H9 (cell line): ENCODE data around the gene ABR. TPM values are rescaled to one million over a fixed set of nuclear protein-coding genes. Genes with fewer than 3 reads are reported as not detected.

Source experiments
- DNase-seq: peaks from one replicate; pipeline ENCODE4 v3.0.0-alpha.2; 2017
- H2AFZ ChIP-seq: one replicate; pipeline ENCODE4 v1.6.1; 2013; ENCODE audit warnings: mild to moderate bottlenecking, low read length, control low read depth, moderate library complexity
- H2AK5ac ChIP-seq: 2 replicates; pipeline ENCODE4 v1.6.1; 2013; ENCODE audit warnings: low read length, control low read depth, mixed read lengths; ENCODE audit not compliant: insufficient read length
- H2BK120ac ChIP-seq: one replicate; pipeline ENCODE4 v1.6.1; 2013; ENCODE audit warnings: low read depth, mild to moderate bottlenecking, low read length, control low read depth, inconsistent platforms; ENCODE audit not compliant: poor library complexity, severe bottlenecking
- H2BK12ac ChIP-seq: 2 replicates; pipeline ENCODE4 v1.6.1; 2013; ENCODE audit warnings: low read length, control low read depth, mixed read lengths, low read depth; ENCODE audit not compliant: insufficient read length
- H2BK15ac ChIP-seq: 2 replicates; pipeline ENCODE4 v1.6.1; 2013; ENCODE audit warnings: low read depth, low read length, control low read depth
- H2BK20ac ChIP-seq: one replicate; pipeline ENCODE4 v1.6.1; 2013; ENCODE audit warnings: low read depth, mild to moderate bottlenecking, low read length, control low read depth, inconsistent platforms; ENCODE audit not compliant: poor library complexity, severe bottlenecking
- H2BK5ac ChIP-seq: 2 replicates; pipeline ENCODE4 v1.6.1; 2013; ENCODE audit warnings: low read length, control low read depth, mixed read lengths; ENCODE audit not compliant: insufficient read length
- H3K14ac ChIP-seq: 2 replicates; pipeline ENCODE4 v1.6.1; 2013; ENCODE audit warnings: low read length, control low read depth; ENCODE audit not compliant: insufficient read depth
- H3K18ac ChIP-seq: 2 replicates; pipeline ENCODE4 v1.6.1; 2013; ENCODE audit warnings: low read depth, mild to moderate bottlenecking, mixed read lengths, low read length, control low read depth; ENCODE audit not compliant: insufficient read length
- H3K23ac ChIP-seq: 2 replicates; pipeline ENCODE4 v1.6.1; 2013; ENCODE audit warnings: low read length, control low read depth, mixed read lengths, low read depth; ENCODE audit not compliant: insufficient read length
- H3K23me2 ChIP-seq: 2 replicates; pipeline ENCODE4 v1.6.1; 2013; ENCODE audit warnings: low read depth, mild to moderate bottlenecking, mixed read lengths, low read length, control low read depth; ENCODE audit not compliant: insufficient read length, poor library complexity, severe bottlenecking
- H3K27ac ChIP-seq: 2 replicates; pipeline ENCODE4 v1.5.1; 2013; ENCODE audit warnings: low read length, control low read depth, mixed read lengths, low read depth; ENCODE audit not compliant: insufficient read length
- H3K27me3 ChIP-seq: 2 replicates; pipeline ENCODE4 v1.6.1; 2013; ENCODE audit warnings: low read length, control low read depth, inconsistent platforms; ENCODE audit not compliant: insufficient read depth
- H3K4ac ChIP-seq: 2 replicates; pipeline ENCODE4 v1.6.1; 2013; ENCODE audit warnings: low read depth, mild to moderate bottlenecking, control low read depth, inconsistent platforms, low read length, moderate library complexity
- H3K4me1 ChIP-seq: 2 replicates; pipeline ENCODE4 v1.6.1; 2013; ENCODE audit warnings: low read length, control low read depth, inconsistent platforms; ENCODE audit not compliant: insufficient read depth
- H3K4me2 ChIP-seq: 2 replicates; pipeline ENCODE4 v1.6.1; 2013; ENCODE audit warnings: low read length, control low read depth, mixed read lengths; ENCODE audit not compliant: insufficient read length, insufficient read depth
- H3K56ac ChIP-seq: 2 replicates; pipeline ENCODE4 v1.6.1; 2013; ENCODE audit warnings: low read depth, mild to moderate bottlenecking, mixed read lengths, low read length, control low read depth; ENCODE audit not compliant: insufficient read length
- H3K79me1 ChIP-seq: 2 replicates; pipeline ENCODE4 v1.6.1; 2013; ENCODE audit warnings: low read depth, mild to moderate bottlenecking, moderate library complexity, low read length, control low read depth, inconsistent platforms; ENCODE audit not compliant: insufficient read depth, poor library complexity, severe bottlenecking
- H3K79me2 ChIP-seq: 2 replicates; pipeline ENCODE4 v1.6.1; 2013; ENCODE audit warnings: low read length, control low read depth, inconsistent platforms; ENCODE audit not compliant: insufficient read depth
- H3K9ac ChIP-seq: 2 replicates; pipeline ENCODE4 v1.6.1; 2013; ENCODE audit warnings: low read length, control low read depth, mixed read lengths; ENCODE audit not compliant: insufficient read length; ENCODE audit errors: extremely low read depth
- H3K9me3 ChIP-seq: one replicate; pipeline ENCODE4 v1.6.1; 2013; ENCODE audit warnings: low read depth, low read length, inconsistent platforms; ENCODE audit not compliant: control insufficient read depth
- H3T11ph ChIP-seq: one replicate; pipeline ENCODE4 v1.6.1; 2013; ENCODE audit warnings: mild to moderate bottlenecking, low read length, control low read depth, inconsistent platforms
- H4K20me1 ChIP-seq: one replicate; pipeline ENCODE4 v1.6.1; 2013; ENCODE audit not compliant: control insufficient read depth, insufficient read length, insufficient read depth
- H4K5ac ChIP-seq: 2 replicates; pipeline ENCODE4 v1.6.1; 2013; ENCODE audit warnings: low read depth, mild to moderate bottlenecking, mixed read lengths, low read length, control low read depth; ENCODE audit not compliant: insufficient read length
- H4K8ac ChIP-seq: replicated peaks from 2 replicates; pipeline ENCODE4 v1.6.1; 2013; ENCODE audit warnings: low read length, control low read depth, mixed read lengths, low read depth; ENCODE audit not compliant: insufficient read length
- H4K91ac ChIP-seq: 2 replicates; pipeline ENCODE4 v1.6.1; 2013; ENCODE audit warnings: low read depth, mild to moderate bottlenecking, moderate library complexity, mixed read lengths, low read length, control low read depth; ENCODE audit not compliant: insufficient read length
- H3K27ac Mint-ChIP-seq, 3 experiments: 2 replicates in 2 of 3; 3 replicates in 1 of 3; pipeline ENCODE4 v1.8.0; 2020 to 2021; ENCODE audit warnings: mixed read lengths in 3 of 3, mild to moderate bottlenecking in 1 of 3, moderate library complexity in 1 of 3
- H3K27me3 Mint-ChIP-seq: 2 replicates; pipeline ENCODE4 v1.8.0; 2021; ENCODE audit warnings: low read depth, mild to moderate bottlenecking, moderate library complexity, mixed read lengths
- H3K36me3 Mint-ChIP-seq, 3 experiments: 2 replicates in 2 of 3; 3 replicates in 1 of 3; pipeline ENCODE4 v1.8.0; 2020 to 2021; ENCODE audit warnings: low read depth in 3 of 3, mixed read lengths in 3 of 3; ENCODE audit not compliant: insufficient read depth in 1 of 3
- H3K4me1 Mint-ChIP-seq, 2 experiments: 2 replicates each; pipeline ENCODE4 v1.8.0; 2020; ENCODE audit warnings: mixed read lengths in 2 of 2
- H3K4me3 Mint-ChIP-seq, 2 experiments: 2 replicates in 1 of 2; 3 replicates in 1 of 2; pipeline ENCODE4 v1.8.0; 2020 to 2021; ENCODE audit warnings: mild to moderate bottlenecking in 2 of 2, mixed read lengths in 2 of 2, moderate library complexity in 1 of 2
- H3K9me3 Mint-ChIP-seq, 2 experiments: 2 replicates in 1 of 2; 3 replicates in 1 of 2; pipeline ENCODE4 v1.8.0; 2020; ENCODE audit warnings: mild to moderate bottlenecking in 2 of 2, mixed read lengths in 2 of 2, moderate library complexity in 1 of 2
- WGBS: extraction: QIAGEN DNeasy Blood & Tissue Kit; methylation state at CpG from one replicate; pipeline ENCODE4 v1.1.7; 2013; ENCODE audit warnings: missing lambda C conversion rate, low lambda C conversion rate, mixed read lengths; ENCODE audit not compliant: insufficient read length; ENCODE audit errors: extremely low coverage; 5-methylcytosine and 5-hydroxymethylcytosine counted together
- total RNA-seq: library from RNA; stranded (reverse); gene quantifications from 2 replicates; pipeline ENCODE4 v1.2.1, GENCODE V29; 2021
- TF ChIP-seq, protein P1 (sequence below): fragments of 200-600 bp; sonication (generic); conservative IDR thresholded peaks from 3 replicates; pipeline ENCODE4 v1.8.0; 2021; ENCODE audit warnings: antibody characterized with exemption, mild to moderate bottlenecking

The ABR gene
- total RNA-seq, 1 experiment from 2014 or later = 34.7 TPM

DNA sequence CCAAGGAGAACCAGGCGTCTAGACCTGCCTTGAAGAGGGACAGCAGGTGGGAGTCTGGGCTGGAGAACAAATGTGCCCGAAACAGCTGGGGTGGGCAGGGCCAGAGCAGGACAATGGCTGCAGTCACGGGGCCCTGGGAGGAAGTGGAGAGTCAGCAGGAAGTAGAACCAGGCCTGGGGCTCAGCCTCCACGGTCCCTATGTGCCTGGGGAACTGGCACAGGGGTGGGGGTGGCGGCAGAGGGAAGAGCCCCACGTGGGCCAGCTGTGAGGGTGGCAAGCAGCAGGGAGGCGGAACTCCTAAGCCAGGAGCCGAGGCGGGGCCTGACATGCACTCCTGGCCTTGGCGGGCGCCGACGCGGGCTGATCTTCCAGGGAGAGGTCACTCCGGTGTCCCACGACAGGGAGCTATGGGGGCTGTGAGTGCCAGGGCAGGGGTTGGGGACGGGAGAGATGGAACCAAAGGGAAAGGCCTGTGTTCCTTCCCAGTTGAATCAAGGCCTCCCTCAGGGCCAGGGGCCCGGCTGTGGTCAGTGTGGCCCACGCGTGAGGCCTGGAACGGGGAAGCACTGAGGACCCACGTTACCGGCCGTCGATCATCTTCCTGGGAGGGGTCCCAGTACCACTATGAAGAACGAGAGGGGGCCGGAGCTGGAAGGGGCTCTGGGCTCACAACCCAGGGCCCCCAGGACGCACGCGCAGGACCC lies 140.1 kb downstream of the ABR start:
- no peak overlapping the region for H2BK12ac ChIP-seq
- H2AFZ ChIP-seq = no peak overlapping the region
- DNase-seq = peak; percentile 62
- H2AK5ac ChIP-seq = no peak overlapping the region
- no peak overlapping the region for H3K14ac ChIP-seq
- TF ChIP-seq, protein P1, sequence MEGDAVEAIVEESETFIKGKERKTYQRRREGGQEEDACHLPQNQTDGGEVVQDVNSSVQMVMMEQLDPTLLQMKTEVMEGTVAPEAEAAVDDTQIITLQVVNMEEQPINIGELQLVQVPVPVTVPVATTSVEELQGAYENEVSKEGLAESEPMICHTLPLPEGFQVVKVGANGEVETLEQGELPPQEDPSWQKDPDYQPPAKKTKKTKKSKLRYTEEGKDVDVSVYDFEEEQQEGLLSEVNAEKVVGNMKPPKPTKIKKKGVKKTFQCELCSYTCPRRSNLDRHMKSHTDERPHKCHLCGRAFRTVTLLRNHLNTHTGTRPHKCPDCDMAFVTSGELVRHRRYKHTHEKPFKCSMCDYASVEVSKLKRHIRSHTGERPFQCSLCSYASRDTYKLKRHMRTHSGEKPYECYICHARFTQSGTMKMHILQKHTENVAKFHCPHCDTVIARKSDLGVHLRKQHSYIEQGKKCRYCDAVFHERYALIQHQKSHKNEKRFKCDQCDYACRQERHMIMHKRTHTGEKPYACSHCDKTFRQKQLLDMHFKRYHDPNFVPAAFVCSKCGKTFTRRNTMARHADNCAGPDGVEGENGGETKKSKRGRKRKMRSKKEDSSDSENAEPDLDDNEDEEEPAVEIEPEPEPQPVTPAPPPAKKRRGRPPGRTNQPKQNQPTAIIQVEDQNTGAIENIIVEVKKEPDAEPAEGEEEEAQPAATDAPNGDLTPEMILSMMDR = no peak
- H3K18ac ChIP-seq = no peak overlapping the region
- no peak overlapping the region for H2BK120ac ChIP-seq
- no peak overlapping the region for H3T11ph ChIP-seq
- peaks cover 6 to 31% of the 10 kb centered on the region in 2 experiments; a peak in 3 of 4 replicates for H3K4me1 Mint-ChIP-seq
- H3K4ac ChIP-seq = no peak overlapping the region
- H3K9me3 ChIP-seq = no peaks in the 10 kb centered on the region
- no peaks in the 10 kb centered on the region for H3K23me2 ChIP-seq
- H3K4me3 Mint-ChIP-seq = no peak overlapping the region
- H4K5ac ChIP-seq = no peak overlapping the region
- H4K20me1 ChIP-seq = no peaks in the 10 kb centered on the region
- H3K9me3 Mint-ChIP-seq = no peaks in the 10 kb centered on the region
- no peak overlapping the region for H3K23ac ChIP-seq
- no peaks in the 10 kb centered on the region; the same call in 1 of the 2 replicates for H3K27me3 Mint-ChIP-seq
- no peak overlapping the region for H2BK5ac ChIP-seq
- H3K4me2 ChIP-seq = no peak overlapping the region
- H4K91ac ChIP-seq = no peak overlapping the region
- no peaks in the 10 kb centered on the region for H3K79me1 ChIP-seq
- no peak overlapping the region for H4K8ac ChIP-seq
- no peak overlapping the region for H3K9ac ChIP-seq
- peaks cover 2 to 12% (median 3%) of the 10 kb centered on the region in 3 experiments; a peak in 6 of 7 replicates for H3K36me3 Mint-ChIP-seq
- WGBS = no CpG with 5 or more reads among the region's 30 CpGs
- H3K79me2 ChIP-seq = no peaks in the 10 kb centered on the region
- no peak overlapping the region for H2BK20ac ChIP-seq
- H3K27ac Mint-ChIP-seq = peak overlapping the region in 1 of 3 experiments; percentile 82; a peak in 3 of 7 replicates
- H3K4me1 ChIP-seq = no peaks in the 10 kb centered on the region; the same call in 1 of the 2 replicates
- no peak overlapping the region for H3K27ac ChIP-seq
- no peak overlapping the region for H3K56ac ChIP-seq
- H3K27me3 ChIP-seq = no peaks in the 10 kb centered on the region
- H2BK15ac ChIP-seq = no peak overlapping the region
